Measurements from ENCODE around the gene CACNA1B.

- TF ChIP-seq KDM5A (IDR thresholded peaks at IDR 0.05) (no peak), RAD21 (conservative IDR thresholded peaks at IDR 0.05 in 1 of 2, IDR thresholded peaks at IDR 0.05 in 1 of 2) (no peak), NR3C1 (IDR thresholded peaks at IDR 0.05) (no peak), REST (IDR thresholded peaks at IDR 0.05) (no peak), CHD4 (IDR thresholded peaks at IDR 0.05; ENCODE audit: borderline replicate concordance) (no peak), SMC3 (IDR thresholded peaks at IDR 0.05) (no peak)
- TF ChIP-seq, protein P1, sequence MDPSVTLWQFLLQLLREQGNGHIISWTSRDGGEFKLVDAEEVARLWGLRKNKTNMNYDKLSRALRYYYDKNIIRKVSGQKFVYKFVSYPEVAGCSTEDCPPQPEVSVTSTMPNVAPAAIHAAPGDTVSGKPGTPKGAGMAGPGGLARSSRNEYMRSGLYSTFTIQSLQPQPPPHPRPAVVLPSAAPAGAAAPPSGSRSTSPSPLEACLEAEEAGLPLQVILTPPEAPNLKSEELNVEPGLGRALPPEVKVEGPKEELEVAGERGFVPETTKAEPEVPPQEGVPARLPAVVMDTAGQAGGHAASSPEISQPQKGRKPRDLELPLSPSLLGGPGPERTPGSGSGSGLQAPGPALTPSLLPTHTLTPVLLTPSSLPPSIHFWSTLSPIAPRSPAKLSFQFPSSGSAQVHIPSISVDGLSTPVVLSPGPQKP (IDR thresholded peaks at IDR 0.05; ENCODE audit: low read depth, low read length), result no peak
These were observed 192.3 kb downstream of the CACNA1B start for GRCh38 chr9:138069731-138070456.
